Thoracic aorta (tissue), 2 donors: Measurements from ENCODE around the gene ERC1. TPM values are rescaled to one million over a fixed set of nuclear protein-coding genes. Genes with fewer than 3 reads are reported as not detected.

ENCODE experiments used
- ATAC-seq: fragments of 150-250 bp; one replicate; pipeline ENCODE4 v1.8.0; 2017; ENCODE audit warnings: low read depth; ENCODE audit not compliant: insufficient number of reproducible peaks, low FRiP score
- DNase-seq: peaks from one replicate; pipeline ENCODE4 v3.0.0-alpha.2; 2020; ENCODE audit warnings: low spot score
- H3K27ac ChIP-seq, 2 donors: fragments of 200-600 bp; sonication (generic); 1 replicate in 1 of 2; 2 replicates in 1 of 2; pipeline ENCODE4 v1.5.1; 2016; ENCODE audit warnings: mild to moderate bottlenecking in 2 of 2, moderate library complexity in 2 of 2
- H3K27me3 ChIP-seq: fragments of 200-600 bp; sonication (generic); replicated peaks from 2 replicates; pipeline ENCODE4 v1.6.0; 2016; ENCODE audit warnings: mild to moderate bottlenecking; ENCODE audit not compliant: insufficient read depth
- H3K36me3 ChIP-seq: fragments of 200-600 bp; sonication (generic); one replicate; pipeline ENCODE4 v1.5.1; 2016
- H3K4me1 ChIP-seq, 2 donors: fragments of 200-600 bp; sonication (generic); 1 replicate in 1 of 2; 2 replicates in 1 of 2; pipeline versions ENCODE4 v1.5.1 to v1.6.0; 2016; ENCODE audit warnings: low read depth in 2 of 2, mild to moderate bottlenecking in 1 of 2; ENCODE audit not compliant: control insufficient read depth in 1 of 2
- H3K4me3 ChIP-seq: fragments of 200-600 bp; sonication (generic); 2 replicates; pipeline ENCODE4 v1.5.1; 2016; ENCODE audit warnings: mild to moderate bottlenecking
- H3K9me3 ChIP-seq: fragments of 200-600 bp; sonication (generic); 2 replicates; pipeline ENCODE4 v1.5.1; 2016
- total RNA-seq, 2 donors: library from RNA; depleted of rRNA; stranded (reverse); fragments of >200 nt; gene quantifications; one replicate each; pipeline versions ENCODE4 v1.1.0 to v1.2.3, GENCODE V29; 2016
- TF ChIP-seq, protein P1 (sequence below): fragments of 200-600 bp; sonication (generic); IDR thresholded peaks from one replicate; pipeline ENCODE4 v1.5.1; 2019; ENCODE audit warnings: antibody characterized with exemption

The ERC1 gene
- total RNA-seq, 2 donors from 2014 or later, result 45.8 to 80.0 TPM

DNA sequence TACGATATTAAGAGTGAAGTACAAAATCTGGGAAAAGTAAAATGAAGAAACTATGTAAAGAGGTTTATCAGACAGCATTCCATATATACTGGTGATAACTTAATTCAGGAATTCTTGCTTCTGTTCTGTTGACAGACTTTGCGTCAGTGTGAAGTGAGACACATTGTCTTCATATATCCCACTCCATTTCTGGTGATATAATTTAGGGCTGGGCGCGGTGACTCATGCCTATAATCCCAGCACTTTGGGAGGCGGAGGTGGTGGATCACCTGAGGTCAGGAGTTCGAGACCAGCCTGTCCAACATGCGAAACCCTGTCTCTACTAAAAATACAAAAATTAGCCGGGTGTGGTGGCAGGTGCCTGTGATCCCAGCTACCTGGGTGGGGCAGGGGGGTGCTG, 21.2 kb upstream of the ERC1 start:
- H3K36me3 ChIP-seq, result no peaks in the 10 kb centered on the region
- TF ChIP-seq, protein P1, sequence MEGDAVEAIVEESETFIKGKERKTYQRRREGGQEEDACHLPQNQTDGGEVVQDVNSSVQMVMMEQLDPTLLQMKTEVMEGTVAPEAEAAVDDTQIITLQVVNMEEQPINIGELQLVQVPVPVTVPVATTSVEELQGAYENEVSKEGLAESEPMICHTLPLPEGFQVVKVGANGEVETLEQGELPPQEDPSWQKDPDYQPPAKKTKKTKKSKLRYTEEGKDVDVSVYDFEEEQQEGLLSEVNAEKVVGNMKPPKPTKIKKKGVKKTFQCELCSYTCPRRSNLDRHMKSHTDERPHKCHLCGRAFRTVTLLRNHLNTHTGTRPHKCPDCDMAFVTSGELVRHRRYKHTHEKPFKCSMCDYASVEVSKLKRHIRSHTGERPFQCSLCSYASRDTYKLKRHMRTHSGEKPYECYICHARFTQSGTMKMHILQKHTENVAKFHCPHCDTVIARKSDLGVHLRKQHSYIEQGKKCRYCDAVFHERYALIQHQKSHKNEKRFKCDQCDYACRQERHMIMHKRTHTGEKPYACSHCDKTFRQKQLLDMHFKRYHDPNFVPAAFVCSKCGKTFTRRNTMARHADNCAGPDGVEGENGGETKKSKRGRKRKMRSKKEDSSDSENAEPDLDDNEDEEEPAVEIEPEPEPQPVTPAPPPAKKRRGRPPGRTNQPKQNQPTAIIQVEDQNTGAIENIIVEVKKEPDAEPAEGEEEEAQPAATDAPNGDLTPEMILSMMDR, result no peak
- H3K4me1 ChIP-seq, result no peaks in the 10 kb centered on the region
- no peaks in the 10 kb centered on the region for H3K27me3 ChIP-seq
- no peak for ATAC-seq
- no peak overlapping the region for H3K27ac ChIP-seq
- DNase-seq, result no peak
- no peak overlapping the region for H3K4me3 ChIP-seq
- no peaks in the 10 kb centered on the region for H3K9me3 ChIP-seq

DNA sequence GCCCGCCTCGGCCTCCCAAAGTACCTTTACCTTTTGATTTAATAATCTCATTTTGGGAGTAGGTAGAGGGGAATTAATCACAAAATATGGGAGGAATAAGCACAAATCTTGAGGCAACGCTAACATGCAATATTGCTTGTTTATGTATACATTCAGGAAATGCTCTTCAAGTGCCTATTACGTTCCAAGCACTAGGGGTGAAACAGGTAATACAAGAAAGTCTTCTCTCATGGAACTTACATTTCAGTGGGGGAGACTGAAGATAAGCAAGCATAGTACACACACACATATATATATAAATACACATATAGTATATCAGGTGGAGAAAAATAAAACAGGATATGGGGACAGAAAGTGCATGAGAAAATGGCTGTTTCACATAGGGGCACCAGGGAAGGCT, 19.0 kb upstream of the ERC1 start:
- Histone ChIP-seq H3K4me3 (no peak overlapping the region), H3K27ac (no peak overlapping the region), H3K9me3 (no peaks in the 10 kb centered on the region), H3K36me3 (no peaks in the 10 kb centered on the region), H3K27me3 (no peaks in the 10 kb centered on the region), H3K4me1 (no peaks in the 10 kb centered on the region)
- no peak for DNase-seq
- no peak for ATAC-seq
- TF ChIP-seq, protein P1, result no peak

DNA sequence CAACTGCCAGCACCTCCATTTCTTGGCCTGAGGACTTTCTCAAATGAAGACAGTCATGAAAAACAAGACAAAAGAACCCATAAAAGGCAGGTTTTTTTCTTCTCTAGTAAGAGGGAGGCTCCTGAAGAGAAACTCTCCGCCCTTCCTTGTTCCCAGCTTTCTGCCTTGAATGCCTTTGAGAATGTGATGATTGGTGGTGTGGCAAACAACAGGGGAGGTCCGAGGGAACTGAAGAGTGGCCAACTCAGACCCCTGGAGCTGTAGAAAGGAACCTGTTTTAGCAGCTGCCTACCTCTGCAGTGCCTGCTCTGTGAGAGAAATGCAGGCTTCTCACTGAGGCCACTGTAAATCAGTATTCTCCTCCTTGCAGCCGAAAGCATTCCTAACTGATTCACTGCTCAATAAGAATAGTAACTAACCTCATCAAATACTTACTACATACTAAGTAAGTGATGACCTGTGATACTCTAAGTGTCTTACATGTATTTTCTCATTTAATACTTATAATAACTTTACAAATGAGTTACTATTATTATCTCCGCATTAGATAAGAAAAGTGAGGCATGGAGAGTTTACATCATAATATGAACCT, 16.7 kb upstream of the ERC1 start:
- TF ChIP-seq, protein P1, result no peak
- ATAC-seq, result no peak

DNA sequence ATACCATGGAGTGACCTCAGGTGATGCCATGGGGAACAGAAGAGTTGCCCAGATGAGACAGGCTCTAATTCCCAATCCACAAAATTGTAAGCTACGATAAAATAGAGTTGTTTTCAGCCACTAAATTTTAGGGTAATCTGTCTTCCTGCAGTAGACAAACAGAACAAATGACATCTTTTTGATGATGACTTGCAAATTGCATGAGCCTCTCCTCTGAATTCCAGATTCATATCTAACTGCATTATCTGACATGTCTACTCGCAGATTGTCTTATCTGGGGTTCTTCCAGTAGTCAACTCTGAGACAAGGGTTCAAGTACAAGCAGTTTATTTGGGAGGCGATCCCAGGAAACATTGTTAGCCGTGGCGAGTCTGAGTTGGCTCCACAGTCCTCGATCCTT, 14.4 kb upstream of the ERC1 start:
- Histone ChIP-seq H3K4me1 (no peaks in the 10 kb centered on the region), H3K27ac (no peak overlapping the region), H3K36me3 (no peaks in the 10 kb centered on the region), H3K27me3 (no peaks in the 10 kb centered on the region), H3K9me3 (no peaks in the 10 kb centered on the region), H3K4me3 (no peak overlapping the region)
- DNase-seq, result no peak
- ATAC-seq, result no peak
- TF ChIP-seq, protein P1, result no peak

More for the DNA sequence above, 16.7 kb upstream of the ERC1 start:
- no peak overlapping the region for H3K27ac ChIP-seq
- H3K27me3 ChIP-seq, result no peaks in the 10 kb centered on the region
- H3K4me3 ChIP-seq, result no peak overlapping the region
- H3K9me3 ChIP-seq, result no peaks in the 10 kb centered on the region
- H3K4me1 ChIP-seq, result no peaks in the 10 kb centered on the region
- no peaks in the 10 kb centered on the region for H3K36me3 ChIP-seq
- DNase-seq, result no peak

DNA sequence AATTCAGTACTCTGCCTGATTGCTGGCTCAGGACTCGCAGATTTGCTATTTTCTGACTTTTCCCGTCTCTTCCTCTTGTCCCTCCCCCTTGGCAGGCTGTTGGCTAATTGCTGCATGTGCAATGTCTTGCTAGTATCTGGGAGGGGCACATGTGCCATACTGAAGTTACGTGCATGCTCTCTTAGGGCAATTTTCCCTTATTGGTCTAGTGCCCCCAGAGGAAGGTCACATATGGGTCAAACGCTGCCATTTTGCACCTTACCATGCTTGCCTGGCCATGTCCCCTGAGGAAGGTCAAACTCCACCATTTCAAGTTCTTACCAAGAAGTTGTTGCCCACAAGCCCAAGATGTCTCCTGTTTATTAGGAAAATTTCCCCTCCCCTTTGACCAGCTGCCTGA, 13.9 kb upstream of the ERC1 start:
- no peak overlapping the region for H3K27ac ChIP-seq
- TF ChIP-seq, protein P1, result no peak
- no peaks in the 10 kb centered on the region for H3K4me1 ChIP-seq
- no peaks in the 10 kb centered on the region for H3K9me3 ChIP-seq
- DNase-seq, result no peak
- no peak overlapping the region for H3K4me3 ChIP-seq
- H3K36me3 ChIP-seq, result no peaks in the 10 kb centered on the region
- H3K27me3 ChIP-seq, result no peaks in the 10 kb centered on the region
- no peak for ATAC-seq
